ENCODE measurements around the gene NAV2.

The NAV2 gene

GRCh38 chr11:19840961-19841360 lies 128.3 kb downstream of the NAV2 start:
- no peak for DNase-seq

DNA sequence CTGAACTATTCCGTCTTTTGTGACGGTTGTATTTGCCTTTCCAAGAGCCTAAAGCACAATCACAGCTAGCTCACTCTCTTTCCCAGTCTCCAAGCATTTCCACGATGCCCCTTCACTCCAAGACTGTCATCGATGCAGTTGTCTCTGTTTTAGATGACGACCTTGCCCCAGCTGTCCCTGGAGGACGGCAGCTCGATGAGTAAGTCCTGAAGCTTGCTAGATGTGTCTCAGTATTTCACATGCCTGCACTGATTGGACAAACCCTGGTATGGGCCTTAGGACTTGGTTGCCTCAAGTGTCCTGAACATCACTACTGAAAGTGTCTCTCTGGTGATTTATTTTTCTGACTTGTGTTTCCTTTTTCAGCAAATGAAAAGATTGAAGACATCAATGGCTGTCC lies 129.9 kb downstream of the NAV2 start:
- DNase-seq, result no peak

GRCh38 chr11:19843079-19843478 lies 130.4 kb downstream of the NAV2 start:
- DNase-seq, result no peak

GRCh38 chr11:19844012-19844411 lies 131.4 kb downstream of the NAV2 start:
- no peak for DNase-seq

- no peak for DNase-seq
Measured at GRCh38 chr11:19844806-19845205, 132.2 kb downstream of the NAV2 start.

DNA sequence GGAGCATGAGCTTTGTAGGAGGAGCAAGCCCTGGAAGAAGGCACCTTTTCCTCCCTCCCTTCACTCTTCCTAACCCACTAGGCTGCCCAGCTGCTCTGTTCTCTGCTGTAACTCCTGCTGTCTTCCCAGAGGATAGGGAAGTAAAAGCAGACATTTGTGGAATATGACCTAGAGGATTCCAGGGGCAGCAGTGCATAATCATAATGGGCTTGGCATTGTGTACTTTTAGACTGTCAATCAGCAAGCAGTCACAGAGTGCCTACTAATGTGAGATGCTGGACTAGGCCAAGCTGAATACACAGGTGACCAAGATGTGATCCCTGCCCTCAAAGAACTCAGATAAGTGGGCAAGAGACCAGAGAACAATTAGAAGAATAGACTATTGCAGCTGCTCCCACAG lies 133.0 kb downstream of the NAV2 start:
- DNase-seq, result no peak

GRCh38 chr11:19846654-19847305 lies 134.1 kb downstream of the NAV2 start:
- DNase-seq, result no peak

DNA sequence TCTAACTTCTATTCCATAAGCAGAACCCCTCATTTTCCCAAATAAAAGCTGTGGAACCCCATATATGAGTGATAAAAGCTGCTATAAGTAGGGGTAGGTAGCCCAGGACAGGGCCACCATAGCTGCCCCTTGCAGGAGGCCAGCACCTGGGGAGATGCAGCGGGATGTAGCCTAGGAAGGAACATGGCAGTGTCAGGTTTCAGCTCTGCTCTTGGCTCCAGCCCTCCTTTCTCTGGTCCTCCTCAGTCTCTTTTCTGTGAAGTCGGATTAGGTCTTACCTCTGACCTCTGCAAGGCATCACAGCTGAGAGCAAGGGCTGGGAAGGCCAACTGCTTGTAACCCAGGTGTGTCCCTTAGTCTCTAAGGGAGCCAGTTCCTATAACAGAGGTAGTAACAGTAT lies 135.6 kb downstream of the NAV2 start:
- DNase-seq, result no peak

DNA sequence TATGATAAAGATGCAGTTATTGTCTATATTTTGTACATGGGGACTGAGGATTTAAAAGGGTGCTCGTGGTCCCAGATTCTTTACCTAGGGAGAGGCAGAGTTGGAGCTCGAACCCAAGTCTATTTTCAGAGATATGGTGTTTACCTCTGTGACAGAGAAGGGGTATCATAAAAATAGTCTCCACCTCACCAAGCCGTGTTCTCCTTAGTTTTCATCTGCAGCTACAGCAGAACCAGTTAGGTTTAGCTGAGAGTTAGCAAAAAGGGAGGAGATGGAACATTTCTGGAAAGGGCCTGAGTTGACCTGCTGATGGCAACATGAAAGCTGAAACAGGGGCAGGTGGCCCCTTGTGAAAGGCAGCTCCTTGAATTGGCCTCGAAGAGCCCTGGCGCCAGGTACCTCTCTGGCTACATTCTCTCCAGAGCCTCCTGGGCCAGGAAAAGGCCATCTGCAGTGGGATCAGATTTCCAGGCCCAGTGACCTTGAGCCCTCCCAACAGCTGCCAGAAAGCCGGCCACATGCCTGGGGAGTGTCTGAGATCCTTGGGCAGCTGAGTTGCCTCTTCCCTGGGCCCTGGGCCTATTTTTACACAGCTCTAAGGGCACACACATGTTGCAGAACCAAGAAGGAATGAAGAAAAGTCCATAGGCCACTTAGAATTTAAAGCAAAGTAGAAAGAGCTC lies 136.6 kb downstream of the NAV2 start:
- no peak for DNase-seq

GRCh38 chr11:19849947-19850593 lies 137.4 kb downstream of the NAV2 start:
- DNase-seq, result no peak

- DNase-seq, result no peak
Measured at GRCh38 chr11:19852288-19852687, 139.7 kb downstream of the NAV2 start.

DNA sequence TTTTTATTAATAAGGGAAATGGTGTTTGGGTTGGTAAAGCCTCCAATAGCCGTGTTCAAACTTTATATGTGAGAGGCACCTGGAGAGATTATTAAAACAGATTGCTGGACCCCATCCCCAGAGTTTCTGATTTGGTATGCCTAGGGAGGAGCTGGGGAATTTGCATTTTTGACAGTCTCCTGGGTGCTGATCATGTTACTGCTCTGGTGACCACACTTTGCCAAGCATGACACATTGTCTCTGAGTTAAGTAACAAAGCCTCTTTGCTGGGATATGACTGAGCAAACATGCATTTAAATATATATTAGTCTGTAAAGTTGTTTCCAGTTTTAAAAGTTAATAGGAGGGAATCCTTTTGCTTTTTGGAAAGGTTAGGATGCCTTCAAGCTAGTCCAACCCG lies 140.4 kb downstream of the NAV2 start:
- DNase-seq, result no peak

GRCh38 chr11:19853920-19854319 lies 141.3 kb downstream of the NAV2 start:
- DNase-seq, result no peak

- no peak for DNase-seq
Measured at GRCh38 chr11:19861171-19861570, 148.5 kb downstream of the NAV2 start.

DNA sequence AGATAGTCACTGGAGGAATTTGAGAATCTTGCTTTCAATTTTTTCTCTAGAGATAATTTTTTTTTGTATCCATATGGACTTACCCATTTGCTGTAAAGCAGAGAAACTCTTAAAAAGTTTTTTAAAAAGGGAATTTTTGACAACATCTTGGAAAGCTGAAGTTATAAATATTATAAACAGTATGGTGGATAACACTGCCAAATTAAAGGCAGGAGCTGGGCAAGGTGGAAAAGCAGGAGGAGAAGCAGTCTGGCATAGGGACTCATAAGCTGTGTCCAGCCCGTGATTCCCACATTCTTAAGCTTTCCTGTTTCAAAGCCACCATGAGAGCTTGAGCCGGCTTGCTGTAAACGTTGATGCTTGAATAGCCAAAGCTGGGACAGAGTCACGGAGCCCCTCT lies 149.5 kb downstream of the NAV2 start:
- DNase-seq, result no peak

DNA sequence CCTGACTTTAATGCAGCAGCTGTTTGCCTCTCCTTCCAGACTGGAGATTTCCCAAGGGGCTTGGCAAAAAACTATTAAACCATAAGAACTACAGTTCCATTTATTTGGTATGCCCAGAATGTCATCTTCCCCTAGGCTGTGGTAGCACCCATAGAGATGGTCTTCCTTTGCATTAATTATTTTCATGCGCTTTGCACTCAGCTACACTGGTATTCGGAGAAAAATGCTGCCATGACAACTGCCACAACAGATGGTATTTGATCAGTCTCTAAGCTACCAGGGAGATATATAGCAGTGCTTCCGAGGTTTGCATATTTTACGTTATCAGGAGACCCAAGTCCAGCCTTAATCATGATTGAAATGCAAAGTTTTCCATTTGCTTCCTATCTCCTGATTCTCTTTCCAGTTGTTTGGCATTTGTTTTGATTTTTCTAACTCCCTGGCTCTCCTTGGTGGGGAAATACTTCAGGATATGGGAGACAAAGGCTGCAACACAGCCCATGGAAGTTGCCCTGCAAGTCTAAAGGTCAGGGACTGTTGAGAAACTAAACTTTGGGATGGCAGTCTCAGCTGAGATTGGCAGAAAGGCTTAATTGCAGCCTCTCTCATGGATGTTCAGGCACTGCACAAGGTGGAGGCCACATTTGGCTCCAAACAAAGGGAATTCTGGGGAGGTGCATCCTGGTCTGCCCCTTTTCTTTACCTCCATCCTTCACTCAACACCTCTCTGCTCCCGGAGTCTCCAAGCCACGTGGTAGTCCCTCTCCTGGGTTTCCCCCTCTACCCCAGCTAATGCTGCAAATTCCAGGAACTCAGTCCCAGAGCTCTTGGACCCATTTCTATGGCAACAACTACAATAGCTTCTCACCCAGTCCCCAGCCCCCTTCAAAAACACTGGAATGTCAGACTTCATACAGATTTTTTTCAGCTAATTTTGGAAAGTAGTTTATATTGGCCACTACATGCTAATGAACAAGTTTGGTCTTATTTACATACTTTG lies 151.8 kb downstream of the NAV2 start:
- no peak for DNase-seq

DNA sequence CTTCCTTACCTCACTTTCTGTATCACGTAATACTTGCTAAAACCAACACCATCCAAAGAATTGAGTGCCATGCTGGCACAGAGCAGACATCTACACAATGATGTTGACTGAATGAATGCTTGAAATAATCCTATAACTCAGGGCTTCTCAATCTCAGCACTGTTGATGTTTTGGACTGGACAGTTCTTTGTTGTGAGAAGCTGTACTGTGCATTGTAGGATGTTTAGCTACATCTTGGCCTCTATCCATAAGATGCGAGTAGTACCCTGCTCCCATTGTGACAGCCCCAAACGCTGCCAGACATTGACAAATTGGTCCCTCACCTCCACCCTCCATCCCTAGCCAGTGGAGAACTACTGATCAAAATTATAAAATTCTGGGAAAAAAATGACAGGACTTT lies 153.4 kb downstream of the NAV2 start:
- DNase-seq, result no peak

DNA sequence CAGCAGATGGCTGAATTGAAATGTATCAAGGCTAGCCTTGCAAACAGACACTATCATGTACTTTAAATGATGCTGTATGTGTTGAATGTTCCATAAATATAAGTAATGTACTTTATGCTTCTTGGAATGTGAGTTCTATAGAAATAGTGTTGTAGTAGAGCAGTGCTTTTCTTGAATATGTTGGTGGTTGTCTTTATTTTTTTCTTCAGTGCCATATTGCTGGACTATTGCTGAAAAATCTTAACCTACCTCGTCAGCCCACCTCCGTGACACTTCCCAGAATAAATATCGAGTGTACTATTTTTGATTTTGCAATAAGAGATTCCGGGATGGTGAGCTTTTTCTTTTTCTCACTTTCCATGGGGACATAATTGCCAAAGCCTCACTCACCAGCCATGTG lies 153.9 kb downstream of the NAV2 start:
- no peak for DNase-seq

DNA sequence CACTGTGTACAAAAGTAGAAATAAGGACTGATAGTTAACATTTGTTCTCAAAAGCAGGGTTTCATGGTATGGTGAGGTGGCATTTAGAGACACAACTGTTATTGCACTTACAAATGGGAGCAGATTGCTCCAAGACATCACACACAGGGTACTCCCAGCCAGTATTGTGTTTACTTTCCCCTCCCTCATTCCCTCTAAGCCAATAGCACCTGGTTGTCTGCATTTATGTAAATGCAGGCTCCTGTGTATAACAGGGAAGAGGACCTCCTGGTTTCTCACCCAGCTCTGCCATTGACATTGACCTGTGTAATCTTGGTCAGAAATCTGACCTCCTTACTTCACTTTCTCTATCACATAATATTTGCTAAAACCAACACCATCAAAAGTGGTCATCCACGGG lies 154.4 kb downstream of the NAV2 start:
- no peak for DNase-seq

GRCh38 chr11:19868281-19868821 lies 155.7 kb downstream of the NAV2 start:
- no peak for DNase-seq

DNA sequence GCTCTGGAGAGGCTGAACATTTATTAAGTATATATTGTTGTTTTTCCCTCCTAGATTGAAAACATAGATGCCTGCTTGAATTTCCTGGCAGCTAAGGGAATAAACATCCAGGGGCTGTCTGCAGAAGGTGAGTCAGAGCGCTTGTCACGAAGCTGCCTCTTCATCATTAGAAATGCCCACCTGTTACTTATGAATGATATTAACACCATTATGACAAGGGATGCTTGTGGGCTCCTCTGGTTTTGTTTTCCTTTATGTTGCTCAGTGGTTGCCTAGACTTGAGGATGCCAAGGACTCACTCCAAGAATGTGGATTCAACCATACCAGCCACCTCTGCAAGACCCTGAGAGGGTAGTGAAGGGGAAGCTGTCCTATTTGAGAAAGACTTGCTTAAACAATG lies 156.2 kb downstream of the NAV2 start:
- DNase-seq, result no peak

DNA sequence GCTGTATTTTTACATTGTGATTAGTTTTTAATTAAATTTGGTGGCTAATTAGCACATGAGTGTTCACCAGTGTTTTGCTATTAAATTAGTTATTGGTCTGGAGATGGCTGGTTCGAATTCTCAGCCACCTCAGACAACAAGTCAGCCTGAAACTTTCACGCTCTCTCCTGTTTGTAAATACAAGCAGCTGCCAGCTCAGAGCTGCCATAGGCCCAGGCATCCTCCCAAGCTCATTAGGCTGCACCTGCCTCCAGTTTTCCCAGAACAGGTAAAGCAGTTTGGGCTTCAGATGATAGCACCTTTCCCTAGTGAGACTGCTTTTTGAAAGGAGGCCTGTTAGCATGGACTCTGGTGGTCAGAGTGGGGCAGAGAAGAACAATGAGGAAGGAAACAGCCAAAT lies 156.8 kb downstream of the NAV2 start:
- DNase-seq, result no peak
